OCI-LY7 (cell line): ENCODE results near the gene LIPF. TPM values are rescaled to one million over a fixed set of nuclear protein-coding genes. Genes with fewer than 3 reads are reported as not detected.

Experiments used
- BruUV-seq: library from RNA; stranded (reverse); fragments of 400-500 nt; replicated peaks from 2 replicates; lab custom pipeline; 2021; lab: Mats Ljungman, UMichigan
- CTCF ChIA-PET: fragments of 300-600 bp; sonication (Branson Sonifier 250); formaldehyde crosslinking; loops from one replicate; lab custom pipeline; 2022; ENCODE audit warnings: antibody characterized with exemption; ENCODE audit not compliant: unreplicated experiment; lab: Charles Lee
- POLR2A ChIA-PET: fragments of 300-600 bp; sonication (Branson Sonifier 250); formaldehyde crosslinking; loops from one replicate; lab custom pipeline; 2022; ENCODE audit warnings: antibody characterized with exemption; lab: Charles Lee
- DNase-seq: peaks from one replicate; pipeline ENCODE4 v3.0.0-alpha.2; 2015; ENCODE audit warnings: low spot score
- H2AFZ ChIP-seq: fragments of 200-600 bp; sonication (generic), shearing (Covaris generic); 2 replicates; pipeline ENCODE4 v1.6.1; 2014; ENCODE audit warnings: mild to moderate bottlenecking, antibody characterized with exemption, low read length, moderate library complexity
- H3K27ac ChIP-seq: fragments of 200-600 bp; sonication (generic); 2 replicates; pipeline ENCODE4 v1.5.1; 2014; ENCODE audit warnings: mixed run types, low read depth, mild to moderate bottlenecking, moderate library complexity, low read length, inconsistent platforms; ENCODE audit not compliant: poor library complexity, severe bottlenecking
- H3K36me3 ChIP-seq: fragments of 200-600 bp; sonication (generic); 2 replicates; pipeline ENCODE4 v1.6.1; 2014; ENCODE audit warnings: mild to moderate bottlenecking, antibody characterized with exemption, low read length, moderate library complexity, mixed read lengths; ENCODE audit not compliant: insufficient read depth
- H3K4me1 ChIP-seq: fragments of 200-600 bp; sonication (generic); 2 replicates; pipeline ENCODE4 v1.5.1; 2014; ENCODE audit warnings: mild to moderate bottlenecking, low read length; ENCODE audit not compliant: insufficient read depth, poor library complexity, severe bottlenecking
- H3K4me2 ChIP-seq: fragments of 200-600 bp; sonication (generic); 2 replicates; pipeline ENCODE4 v1.6.1; 2014; ENCODE audit warnings: mild to moderate bottlenecking, low read length
- H3K4me3 ChIP-seq: fragments of 200-600 bp; sonication (generic); 2 replicates; pipeline ENCODE4 v1.5.1; 2014; ENCODE audit warnings: mild to moderate bottlenecking, low read depth, low read length; ENCODE audit not compliant: poor library complexity, severe bottlenecking
- H3K79me2 ChIP-seq: fragments of 200-600 bp; sonication (generic); 2 replicates; pipeline ENCODE4 v1.6.1; 2016; ENCODE audit warnings: low read depth, mild to moderate bottlenecking, low read length, moderate library complexity, mixed read lengths; ENCODE audit not compliant: insufficient read depth
- H3K9me2 ChIP-seq: fragments of 200-600 bp; sonication (generic); 2 replicates; pipeline ENCODE4 v1.6.1; 2016; ENCODE audit warnings: mild to moderate bottlenecking, low read length, mixed read lengths; ENCODE audit not compliant: insufficient read depth
- H3K9me3 ChIP-seq: fragments of 200-600 bp; sonication (generic); 2 replicates; pipeline ENCODE4 v1.6.1; 2014; ENCODE audit warnings: mild to moderate bottlenecking, mixed run types, low read length, mixed read lengths
- H4K20me1 ChIP-seq: fragments of 200-600 bp; sonication (generic); 2 replicates; pipeline ENCODE4 v1.6.1; 2014; ENCODE audit warnings: mild to moderate bottlenecking, antibody characterized with exemption, low read length, moderate library complexity, mixed read lengths; ENCODE audit not compliant: insufficient read depth
- CTCF ChIP-seq: fragments of 200-600 bp; sonication (generic); conservative IDR thresholded peaks from 2 replicates; pipeline ENCODE4 v1.5.1; 2014; ENCODE audit warnings: mild to moderate bottlenecking, antibody characterized with exemption, low read length, moderate library complexity, mixed read lengths
- EZH2phosphoT487 ChIP-seq: fragments of 200-600 bp; sonication (generic); IDR thresholded peaks from 2 replicates; pipeline ENCODE4 v1.6.1; 2018; ENCODE audit warnings: low read depth, borderline replicate concordance, mild to moderate bottlenecking, mixed run types, antibody characterized with exemption, low read length, moderate library complexity, mixed read lengths
- intact Hi-C: fragments of 100-400 bp; cut with micrococcal nuclease; formaldehyde crosslinking; loops from one replicate; pipeline ENCODE4 v1.10.0; 2022; ENCODE audit not compliant: unreplicated experiment
- total RNA-seq, 2 experiments: library from RNA; depleted of rRNA in 1 of 2; stranded (reverse); fragments of >200 nt in 1 of 2; shearing (Covaris generic) in 1 of 2; gene quantifications; 2 replicates each; pipeline ENCODE4 v1.2.3, GENCODE V29; 2014 to 2022

Gene LIPF
- total RNA-seq, 2 experiments from 2014 or later: not detected

GRCh38 chr10:88715517-88715916 lies 51.3 kb downstream of the LIPF start:
- H3K9me2 ChIP-seq: no peaks in the 10 kb centered on the region
- no peak overlapping the region for H3K4me2 ChIP-seq
- DNase-seq: no peak
- H3K4me1 ChIP-seq: no peaks in the 10 kb centered on the region
- POLR2A ChIA-PET: no interaction called here
- CTCF ChIA-PET: no interaction called here
- no peaks in the 10 kb centered on the region for H3K36me3 ChIP-seq
- no peak overlapping the region for H3K27ac ChIP-seq
- H3K79me2 ChIP-seq: no peaks in the 10 kb centered on the region
- H2AFZ ChIP-seq: no peak overlapping the region
- no peaks in the 10 kb centered on the region for H4K20me1 ChIP-seq
- TF ChIP-seq CTCF: no peak
- no peak for TF ChIP-seq EZH2phosphoT487
- intact Hi-C loops: no loop called here
- no peaks in the 10 kb centered on the region for H3K9me3 ChIP-seq
- H3K4me3 ChIP-seq: no peak overlapping the region
- BruUV-seq: no TSS peak

- no peak overlapping the region for H3K4me2 ChIP-seq
- DNase-seq: no peak
- no peak overlapping the region for H3K27ac ChIP-seq
- H3K4me3 ChIP-seq: no peak overlapping the region
- no TSS peak for BruUV-seq
- no peak for TF ChIP-seq CTCF
- TF ChIP-seq EZH2phosphoT487: no peak
- POLR2A ChIA-PET: no interaction called here
- H3K36me3 ChIP-seq: no peaks in the 10 kb centered on the region
- H2AFZ ChIP-seq: no peak overlapping the region
- H3K9me2 ChIP-seq: no peaks in the 10 kb centered on the region
- H4K20me1 ChIP-seq: no peaks in the 10 kb centered on the region
- H3K79me2 ChIP-seq: no peaks in the 10 kb centered on the region
- no peaks in the 10 kb centered on the region for H3K4me1 ChIP-seq
- no peaks in the 10 kb centered on the region for H3K9me3 ChIP-seq
- intact Hi-C loops: no loop called here
- CTCF ChIA-PET: no interaction called here
These were observed 57.1 kb downstream of the LIPF start for GRCh38 chr10:88721392-88721791.

- no peaks in the 10 kb centered on the region for H3K36me3 ChIP-seq
- CTCF ChIA-PET: no interaction called here
- TF ChIP-seq CTCF (no peak), EZH2phosphoT487 (no peak)
- H2AFZ ChIP-seq: no peak overlapping the region
- no peak overlapping the region for H3K4me3 ChIP-seq
- BruUV-seq: no TSS peak
- no peak overlapping the region for H3K4me2 ChIP-seq
- no peaks in the 10 kb centered on the region for H3K9me2 ChIP-seq
- DNase-seq: no peak
- POLR2A ChIA-PET: interaction anchor here (1.0 to 1.4 kb wide), 2 partner anchors 7 to 14 kb away, joined by 3 to 5 read pairs; no protein-coding TSS in a partner anchor
- H3K9me3 ChIP-seq: no peaks in the 10 kb centered on the region
- H3K79me2 ChIP-seq: no peaks in the 10 kb centered on the region
- H4K20me1 ChIP-seq: no peaks in the 10 kb centered on the region
- no peaks in the 10 kb centered on the region for H3K4me1 ChIP-seq
- no peak overlapping the region for H3K27ac ChIP-seq
- intact Hi-C loops: no loop called here
These were observed 61.6 kb downstream of the LIPF start for GRCh38 chr10:88725798-88726197.
